ENCODE data around the gene NPEPPS.

Gene NPEPPS

DNA sequence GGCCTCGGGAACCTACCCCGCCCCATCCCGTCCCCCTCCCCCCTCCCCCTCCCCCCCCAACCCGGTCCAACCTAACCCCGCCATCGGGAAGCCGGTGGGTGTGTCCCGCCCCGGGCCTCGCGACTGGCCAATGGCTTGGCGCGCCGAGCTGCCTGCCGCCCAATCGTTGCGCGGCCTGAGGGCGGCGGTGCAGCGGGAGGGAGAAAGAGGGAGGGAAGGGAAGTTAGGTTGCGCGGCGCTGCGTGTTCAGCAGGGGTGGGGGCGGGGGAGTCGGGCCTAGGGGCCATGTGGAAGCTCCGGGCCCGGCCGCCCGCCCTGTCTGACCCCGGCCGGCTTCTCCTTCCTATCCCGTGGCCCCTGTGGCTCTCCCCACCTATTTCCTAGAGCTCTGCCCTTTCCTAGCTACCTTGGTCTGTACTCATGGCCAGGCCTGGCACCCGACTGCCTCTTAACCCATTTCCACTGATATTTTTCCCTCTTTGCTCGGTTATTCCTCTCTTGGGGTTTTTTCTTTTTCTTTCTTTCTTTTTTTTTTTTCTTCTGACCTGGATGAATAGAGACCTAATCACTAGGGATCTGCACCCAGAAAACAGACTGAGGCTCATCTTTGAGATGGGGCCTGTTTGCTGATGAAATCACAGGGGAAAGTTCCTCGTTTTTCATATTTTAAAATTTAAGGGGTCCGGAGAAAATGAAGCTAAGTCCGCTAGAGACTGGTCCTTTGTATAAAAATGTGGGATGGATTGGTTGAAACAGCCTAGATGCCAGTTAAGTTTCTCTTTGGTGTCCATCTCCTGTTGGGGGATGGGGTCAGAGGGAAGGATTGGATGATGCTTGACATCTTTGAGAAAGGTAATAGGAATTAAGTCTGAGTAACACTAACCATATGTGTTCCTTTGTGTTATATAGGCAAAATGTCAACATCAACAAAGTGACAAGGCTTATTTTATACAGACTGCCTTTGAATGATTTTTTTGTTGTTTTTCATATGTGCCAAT lies 119.9 kb downstream of the NPEPPS start (continued):
- TF ChIP-seq ZNF223 (tag by site-specific recombination; IDR thresholded peaks at IDR 0.05) (no peak), ZNF830 (tag by site-specific recombination; IDR thresholded peaks at IDR 0.05; ENCODE audit: low read depth) (no peak), SP2 (tag by site-specific recombination; IDR thresholded peaks at IDR 0.05) (peak; percentile 95), ZNF747 (tag by site-specific recombination; IDR thresholded peaks at IDR 0.05) (no peak), PATZ1 (tag by site-specific recombination; IDR thresholded peaks at IDR 0.05) (peak; percentile 95), ZNF510 (tag by site-specific recombination; IDR thresholded peaks at IDR 0.05; ENCODE audit: insufficient replicate concordance) (no peak), ZNF214 (tag by site-specific recombination; IDR thresholded peaks at IDR 0.05; ENCODE audit: borderline replicate concordance) (no peak), PRDM2 (tag by site-specific recombination; IDR thresholded peaks at IDR 0.05; ENCODE audit: borderline replicate concordance) (no peak), ZNF501 (tag by site-specific recombination; IDR thresholded peaks at IDR 0.05) (no peak), ZFP3 (tag by site-specific recombination; IDR thresholded peaks at IDR 0.05; ENCODE audit: low read depth) (no peak), ZNF555 (tag by site-specific recombination; conservative IDR thresholded peaks at IDR 0.05) (no peak), ZSCAN30 (tag by site-specific recombination; IDR thresholded peaks at IDR 0.05) (peak; percentile 5; the same call in 1 of the 2 replicates), ZNF311 (tag by site-specific recombination; IDR thresholded peaks at IDR 0.05; ENCODE audit: borderline replicate concordance) (no peak), SETDB1 (IDR thresholded peaks at IDR 0.05; ENCODE audit: insufficient read length, low read length) (no peak), YY1 (tag by site-specific recombination; IDR thresholded peaks at IDR 0.05) (no peak), ZNF610 (tag by site-specific recombination; IDR thresholded peaks at IDR 0.05; ENCODE audit: borderline replicate concordance) (0 out of 2 replicates have a peak, but pooled peaks have one; percentile 21), ZNF837 (tag by site-specific recombination; IDR thresholded peaks at IDR 0.05) (no peak), KLF1 (tag by site-specific recombination; IDR thresholded peaks at IDR 0.05) (peak; percentile 97)
- TF ChIP-seq, protein P1, sequence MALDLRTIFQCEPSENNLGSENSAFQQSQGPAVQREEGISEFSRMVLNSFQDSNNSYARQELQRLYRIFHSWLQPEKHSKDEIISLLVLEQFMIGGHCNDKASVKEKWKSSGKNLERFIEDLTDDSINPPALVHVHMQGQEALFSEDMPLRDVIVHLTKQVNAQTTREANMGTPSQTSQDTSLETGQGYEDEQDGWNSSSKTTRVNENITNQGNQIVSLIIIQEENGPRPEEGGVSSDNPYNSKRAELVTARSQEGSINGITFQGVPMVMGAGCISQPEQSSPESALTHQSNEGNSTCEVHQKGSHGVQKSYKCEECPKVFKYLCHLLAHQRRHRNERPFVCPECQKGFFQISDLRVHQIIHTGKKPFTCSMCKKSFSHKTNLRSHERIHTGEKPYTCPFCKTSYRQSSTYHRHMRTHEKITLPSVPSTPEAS (tag by site-specific recombination; IDR thresholded peaks at IDR 0.05), result no peak
- TF ChIP-seq, protein P2, sequence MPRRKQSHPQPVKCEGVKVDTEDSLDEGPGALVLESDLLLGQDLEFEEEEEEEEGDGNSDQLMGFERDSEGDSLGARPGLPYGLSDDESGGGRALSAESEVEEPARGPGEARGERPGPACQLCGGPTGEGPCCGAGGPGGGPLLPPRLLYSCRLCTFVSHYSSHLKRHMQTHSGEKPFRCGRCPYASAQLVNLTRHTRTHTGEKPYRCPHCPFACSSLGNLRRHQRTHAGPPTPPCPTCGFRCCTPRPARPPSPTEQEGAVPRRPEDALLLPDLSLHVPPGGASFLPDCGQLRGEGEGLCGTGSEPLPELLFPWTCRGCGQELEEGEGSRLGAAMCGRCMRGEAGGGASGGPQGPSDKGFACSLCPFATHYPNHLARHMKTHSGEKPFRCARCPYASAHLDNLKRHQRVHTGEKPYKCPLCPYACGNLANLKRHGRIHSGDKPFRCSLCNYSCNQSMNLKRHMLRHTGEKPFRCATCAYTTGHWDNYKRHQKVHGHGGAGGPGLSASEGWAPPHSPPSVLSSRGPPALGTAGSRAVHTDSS (tag by site-specific recombination; IDR thresholded peaks at IDR 0.05), result no peak
- TF ChIP-seq, protein P3, sequence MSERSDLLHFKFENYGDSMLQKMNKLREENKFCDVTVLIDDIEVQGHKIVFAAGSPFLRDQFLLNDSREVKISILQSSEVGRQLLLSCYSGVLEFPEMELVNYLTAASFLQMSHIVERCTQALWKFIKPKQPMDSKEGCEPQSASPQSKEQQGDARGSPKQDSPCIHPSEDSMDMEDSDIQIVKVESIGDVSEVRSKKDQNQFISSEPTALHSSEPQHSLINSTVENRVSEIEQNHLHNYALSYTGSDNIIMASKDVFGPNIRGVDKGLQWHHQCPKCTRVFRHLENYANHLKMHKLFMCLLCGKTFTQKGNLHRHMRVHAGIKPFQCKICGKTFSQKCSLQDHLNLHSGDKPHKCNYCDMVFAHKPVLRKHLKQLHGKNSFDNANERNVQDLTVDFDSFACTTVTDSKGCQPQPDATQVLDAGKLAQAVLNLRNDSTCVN (tag by site-specific recombination; optimal IDR thresholded peaks at IDR 0.05), result peak; percentile 25
- TF ChIP-seq, protein P4, sequence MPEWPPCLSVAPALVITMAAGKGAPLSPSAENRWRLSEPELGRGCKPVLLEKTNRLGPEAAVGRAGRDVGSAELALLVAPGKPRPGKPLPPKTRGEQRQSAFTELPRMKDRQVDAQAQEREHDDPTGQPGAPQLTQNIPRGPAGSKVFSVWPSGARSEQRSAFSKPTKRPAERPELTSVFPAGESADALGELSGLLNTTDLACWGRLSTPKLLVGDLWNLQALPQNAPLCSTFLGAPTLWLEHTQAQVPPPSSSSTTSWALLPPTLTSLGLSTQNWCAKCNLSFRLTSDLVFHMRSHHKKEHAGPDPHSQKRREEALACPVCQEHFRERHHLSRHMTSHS (tag by site-specific recombination; IDR thresholded peaks at IDR 0.05), result no peak
- TF ChIP-seq, protein P5, sequence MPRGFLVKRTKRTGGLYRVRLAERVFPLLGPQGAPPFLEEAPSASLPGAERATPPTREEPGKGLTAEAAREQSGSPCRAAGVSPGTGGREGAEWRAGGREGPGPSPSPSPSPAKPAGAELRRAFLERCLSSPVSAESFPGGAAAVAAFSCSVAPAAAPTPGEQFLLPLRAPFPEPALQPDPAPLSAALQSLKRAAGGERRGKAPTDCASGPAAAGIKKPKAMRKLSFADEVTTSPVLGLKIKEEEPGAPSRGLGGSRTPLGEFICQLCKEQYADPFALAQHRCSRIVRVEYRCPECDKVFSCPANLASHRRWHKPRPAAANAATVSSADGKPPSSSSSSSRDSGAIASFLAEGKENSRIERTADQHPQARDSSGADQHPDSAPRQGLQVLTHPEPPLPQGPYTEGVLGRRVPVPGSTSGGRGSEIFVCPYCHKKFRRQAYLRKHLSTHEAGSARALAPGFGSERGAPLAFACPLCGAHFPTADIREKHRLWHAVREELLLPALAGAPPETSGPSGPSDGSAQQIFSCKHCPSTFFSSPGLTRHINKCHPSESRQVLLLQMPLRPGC (tag by site-specific recombination; IDR thresholded peaks at IDR 0.05), result 0 out of 2 replicates have a peak, but pooled peaks have one; percentile 26

All from HEK293 (cell line).